COLO668 (cell line): Measurements from ENCODE around the gene SLX9.

ENCODE experiments used
- DNase-seq: peaks from one replicate; lab custom pipeline; 2025; ENCODE audit not compliant: unreplicated experiment; lab: John Stamatoyannopoulos, UW

Gene SLX9, protein sequence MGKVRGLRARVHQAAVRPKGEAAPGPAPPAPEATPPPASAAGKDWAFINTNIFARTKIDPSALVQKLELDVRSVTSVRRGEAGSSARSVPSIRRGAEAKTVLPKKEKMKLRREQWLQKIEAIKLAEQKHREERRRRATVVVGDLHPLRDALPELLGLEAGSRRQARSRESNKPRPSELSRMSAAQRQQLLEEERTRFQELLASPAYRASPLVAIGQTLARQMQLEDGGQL

DNA sequence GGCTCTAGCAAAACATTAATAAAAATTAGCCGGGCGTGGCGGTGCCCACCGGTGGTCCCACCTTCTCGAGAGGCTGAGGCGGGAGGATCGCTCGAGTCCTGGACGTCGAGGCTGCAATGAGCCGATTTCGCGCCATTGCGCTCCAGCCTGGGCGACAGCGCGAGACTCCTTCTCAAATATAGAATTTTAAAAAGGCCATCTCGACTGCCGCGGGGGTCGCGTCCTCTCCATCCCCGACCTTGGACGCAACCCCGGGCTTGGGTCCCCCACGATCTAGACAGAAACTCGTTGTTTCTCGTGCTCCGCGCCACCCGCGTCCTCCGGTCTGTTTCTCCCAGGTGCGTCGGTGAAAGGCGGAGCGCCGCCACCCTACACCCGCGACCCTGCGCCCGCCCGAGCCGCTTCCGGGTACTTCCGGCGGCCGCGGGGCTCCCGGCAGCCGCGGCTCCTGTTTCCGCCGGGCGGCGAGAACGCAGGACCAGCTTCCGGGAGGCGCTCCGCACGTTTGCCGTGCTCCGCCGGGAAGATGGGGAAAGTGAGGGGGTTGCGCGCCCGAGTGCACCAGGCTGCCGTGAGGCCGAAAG, at the start of gene SLX9:
Gene SLX9, plus strand, starts transcription at position 498 of the 584 bp plus-strand sequence. Its CDS starts 29 bp downstream, at position 527.
- DNase-seq, result peak; percentile 95

DNA sequence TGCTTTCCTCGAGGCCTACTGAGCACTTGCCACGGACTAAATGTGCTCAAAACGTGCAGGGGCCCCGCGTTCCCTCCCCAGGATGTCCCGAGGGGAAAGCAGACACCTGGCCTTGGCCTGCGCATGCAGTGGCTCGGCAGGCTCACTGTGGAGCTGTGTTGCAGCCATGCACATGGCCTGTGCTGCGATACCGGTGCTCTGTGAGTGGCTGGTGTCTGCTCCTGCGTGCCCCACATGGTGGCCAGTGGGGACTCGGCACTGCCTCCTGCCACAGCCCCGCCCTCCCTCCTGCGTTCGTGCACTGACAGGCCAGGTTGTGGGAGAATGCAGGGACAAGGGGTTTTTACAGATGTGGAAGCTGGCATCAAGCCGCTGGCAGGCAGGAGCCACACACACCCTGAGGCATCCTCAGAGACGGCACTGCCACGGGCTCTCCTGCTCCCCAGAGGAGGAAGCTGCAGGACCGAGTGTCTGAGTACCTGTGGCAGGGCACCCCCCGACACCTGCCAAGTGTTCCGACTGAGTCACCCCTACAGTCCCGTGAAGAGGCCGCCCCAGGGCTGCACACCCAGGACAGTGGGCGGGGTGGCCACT, 49.4 kb upstream of the SLX9 start:
- no peak for DNase-seq

DNA sequence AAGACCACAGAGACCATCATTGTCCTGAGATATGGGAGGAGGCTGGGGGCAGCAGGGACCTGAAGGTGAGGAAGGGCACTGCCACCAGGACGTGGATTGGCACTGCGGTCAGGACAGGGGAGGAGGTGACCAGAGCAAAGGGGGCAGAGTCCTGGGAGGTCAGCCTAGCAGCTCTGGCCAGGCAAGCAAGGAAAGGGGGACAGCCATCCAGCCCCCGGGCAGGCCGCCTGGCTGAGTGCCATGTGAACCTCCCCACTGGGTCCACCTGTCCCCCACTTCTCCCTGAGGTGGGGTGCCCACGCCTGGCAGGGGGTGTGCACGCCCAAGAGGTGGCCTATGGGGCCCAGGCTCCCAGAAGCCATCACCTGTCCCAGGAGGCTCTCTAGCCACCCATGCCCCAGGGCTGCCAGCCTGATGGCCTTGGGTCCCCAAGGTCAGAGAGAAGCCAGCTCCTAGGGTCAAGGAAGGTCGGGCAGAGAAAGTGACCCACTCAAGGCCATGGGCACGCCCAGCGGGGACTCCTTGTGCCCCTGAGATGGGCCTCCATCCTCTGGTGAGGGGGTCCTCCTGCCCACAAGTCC, 48.8 kb upstream of the SLX9 start:
- DNase-seq, result no peak

DNA sequence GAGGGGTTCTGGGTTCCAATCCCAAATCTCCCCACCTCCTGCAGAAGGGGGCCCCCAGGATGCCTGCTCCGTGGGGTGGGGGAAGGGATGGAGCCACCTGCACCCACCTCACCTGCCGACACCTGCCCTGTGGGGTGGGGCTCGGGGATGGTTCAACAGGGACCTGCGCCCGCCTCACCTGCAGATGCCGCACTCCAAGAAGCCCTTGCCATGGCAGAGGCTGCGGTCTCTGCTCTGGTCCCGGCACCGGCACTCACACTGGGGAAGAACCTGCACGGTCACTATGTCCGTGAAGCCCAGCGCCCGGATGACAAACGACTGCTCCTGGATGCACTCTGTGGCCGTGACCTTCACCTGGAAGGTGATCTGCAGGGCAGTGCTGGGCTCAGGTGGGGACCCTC, 48.2 kb upstream of the SLX9 start:
- no peak for DNase-seq

DNA sequence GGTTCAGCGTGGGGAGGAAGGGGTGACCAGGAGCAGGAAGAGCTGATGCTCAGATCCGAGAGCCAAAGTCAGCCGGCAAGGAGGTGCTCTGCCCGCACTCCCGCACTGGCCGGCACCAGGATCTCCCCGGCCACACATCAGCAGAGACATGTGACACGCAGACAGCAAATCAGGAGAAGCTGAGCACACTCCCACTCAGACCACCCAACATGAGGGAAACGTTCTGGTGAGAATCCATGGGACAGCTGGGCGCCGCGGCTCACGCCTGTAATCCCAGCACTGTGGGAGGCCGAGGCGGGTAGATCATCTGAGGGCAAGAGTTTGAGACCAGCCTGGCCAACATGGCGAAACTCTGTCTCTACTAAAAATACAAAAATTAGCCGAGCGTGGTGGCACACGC, 47.7 kb upstream of the SLX9 start:
- no peak for DNase-seq

DNA sequence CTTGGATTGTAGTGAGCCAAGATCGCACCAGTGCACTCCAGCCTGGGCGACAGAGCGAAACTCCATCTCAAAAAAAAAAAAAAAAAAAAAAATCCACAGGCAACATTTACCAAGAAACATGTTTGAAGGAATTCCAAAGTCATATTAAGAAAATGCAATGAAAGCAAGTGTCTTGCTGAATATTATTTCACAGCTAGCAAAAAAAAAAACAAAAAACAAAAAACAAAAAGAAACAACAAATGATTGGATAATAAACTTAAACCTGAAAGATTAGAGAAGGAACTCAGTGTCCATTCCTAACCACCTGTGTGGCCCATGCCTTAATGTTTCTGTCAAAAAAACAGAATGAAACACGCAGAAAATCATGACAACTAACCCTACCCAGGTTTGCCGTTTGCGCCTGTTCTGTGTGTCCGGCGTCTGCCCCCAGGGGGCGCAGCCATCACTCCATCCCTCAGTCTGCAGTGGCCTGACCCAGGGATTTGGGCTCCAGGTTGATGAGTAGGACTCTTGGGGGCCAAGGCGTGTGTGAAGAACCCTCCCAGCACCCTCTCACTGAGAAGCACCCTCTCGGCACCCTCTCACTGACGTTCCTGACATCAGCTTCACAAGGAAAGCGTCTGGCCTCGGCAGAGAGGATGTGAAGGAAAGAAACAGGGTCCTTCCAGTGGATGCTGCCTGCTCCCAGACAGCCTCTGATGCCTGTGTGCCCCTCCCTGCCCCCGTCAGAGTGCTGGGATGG, 47.1 kb upstream of the SLX9 start:
- DNase-seq, result peak; percentile 60

DNA sequence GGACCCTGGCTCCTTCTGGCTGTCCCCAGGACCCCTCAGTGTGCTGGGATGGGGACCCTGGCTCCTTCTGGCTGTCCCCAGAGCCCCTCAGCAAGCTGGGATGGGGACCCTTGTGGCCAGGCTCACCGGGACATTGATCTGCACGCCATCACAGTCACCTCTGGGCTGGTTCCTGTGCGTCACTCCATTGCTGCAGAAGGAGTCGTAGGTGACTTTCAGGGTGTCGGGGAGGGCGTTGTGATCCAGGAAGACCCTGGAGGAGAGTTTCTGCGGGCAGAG, 46.6 kb upstream of the SLX9 start:
- DNase-seq, result no peak

DNA sequence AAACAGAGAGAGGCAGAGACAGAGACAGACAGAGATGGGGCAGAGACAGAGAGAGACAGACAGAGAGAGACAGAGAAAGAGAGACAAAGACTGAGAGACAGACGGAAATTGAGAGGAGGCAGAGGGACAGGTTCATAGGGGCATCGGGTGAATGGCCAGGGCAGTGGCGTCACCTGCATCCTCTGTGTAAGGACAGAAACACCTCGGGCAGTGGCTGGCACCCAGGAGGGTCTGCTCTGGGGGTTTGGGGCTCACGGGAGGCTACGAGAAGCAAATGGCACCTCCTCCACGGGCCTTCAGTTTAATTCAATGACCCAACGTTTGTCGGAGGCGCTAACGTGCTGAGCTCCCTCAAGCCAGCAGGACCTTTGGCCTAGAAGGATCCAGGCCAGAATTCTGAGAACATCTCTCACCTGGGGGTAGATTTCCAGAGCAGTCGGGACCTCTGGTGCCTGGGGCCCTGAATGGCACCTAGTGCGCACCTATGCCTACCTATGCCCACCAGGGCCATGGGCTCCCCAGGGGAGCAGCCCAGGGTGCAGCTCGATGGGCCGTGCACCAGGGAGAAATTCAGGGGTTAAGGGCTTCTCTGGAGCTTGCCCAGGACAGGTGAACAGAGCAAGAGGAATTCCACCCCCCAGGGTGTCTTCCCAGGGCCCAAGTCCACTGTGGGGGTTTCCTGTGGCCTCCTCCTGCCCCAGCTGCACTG, 45.7 kb upstream of the SLX9 start:
- no peak for DNase-seq

DNA sequence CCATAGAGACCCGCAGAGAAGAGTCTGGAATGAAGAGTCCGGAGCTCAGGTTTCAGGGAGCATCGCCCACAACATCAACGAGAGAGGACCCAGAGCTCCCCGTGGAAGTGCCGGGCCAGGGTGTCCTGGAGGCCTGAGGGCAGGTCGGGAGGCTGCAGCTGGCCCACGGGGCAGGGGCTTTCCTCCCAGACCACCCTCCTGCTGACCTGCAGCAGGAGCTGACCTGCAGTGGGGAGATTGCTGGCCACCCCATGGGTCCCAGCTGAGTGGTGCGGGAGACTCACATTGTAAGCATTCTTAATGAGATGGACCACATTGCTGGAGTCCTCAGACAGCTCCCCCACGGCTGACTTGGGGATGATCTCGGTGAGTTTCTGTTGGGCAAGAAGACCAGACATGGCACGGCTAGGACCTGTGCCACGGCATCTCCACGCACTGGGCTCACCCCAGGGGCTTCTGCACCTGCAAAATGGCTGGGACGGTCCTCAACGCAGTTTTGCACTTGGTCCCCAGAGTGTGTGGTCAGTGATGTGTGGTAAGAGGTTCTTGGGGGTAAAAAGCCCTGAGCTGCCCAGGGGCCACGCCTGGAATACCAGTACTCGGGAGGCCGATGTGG, 45.0 kb upstream of the SLX9 start:
- no peak for DNase-seq

DNA sequence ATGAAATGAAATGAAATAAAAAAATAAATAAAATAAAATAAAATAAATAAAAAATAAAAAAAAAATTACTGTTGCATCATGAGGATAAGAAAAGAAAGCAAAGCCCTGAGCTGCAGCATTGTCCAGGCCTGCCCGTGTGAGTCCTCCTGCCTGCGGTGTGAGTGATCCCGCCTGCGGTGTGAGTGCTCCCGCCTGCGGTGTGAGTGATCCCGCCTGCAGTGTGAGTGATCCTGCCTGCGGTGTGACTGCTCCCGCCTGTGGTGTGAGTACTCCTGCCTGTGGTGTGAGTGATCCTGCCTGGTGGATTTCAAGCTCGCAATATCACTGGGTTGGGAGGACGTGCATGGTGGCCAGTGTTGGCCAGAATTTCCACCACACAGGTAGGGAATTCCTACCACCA, 44.0 kb upstream of the SLX9 start:
- DNase-seq, result no peak

DNA sequence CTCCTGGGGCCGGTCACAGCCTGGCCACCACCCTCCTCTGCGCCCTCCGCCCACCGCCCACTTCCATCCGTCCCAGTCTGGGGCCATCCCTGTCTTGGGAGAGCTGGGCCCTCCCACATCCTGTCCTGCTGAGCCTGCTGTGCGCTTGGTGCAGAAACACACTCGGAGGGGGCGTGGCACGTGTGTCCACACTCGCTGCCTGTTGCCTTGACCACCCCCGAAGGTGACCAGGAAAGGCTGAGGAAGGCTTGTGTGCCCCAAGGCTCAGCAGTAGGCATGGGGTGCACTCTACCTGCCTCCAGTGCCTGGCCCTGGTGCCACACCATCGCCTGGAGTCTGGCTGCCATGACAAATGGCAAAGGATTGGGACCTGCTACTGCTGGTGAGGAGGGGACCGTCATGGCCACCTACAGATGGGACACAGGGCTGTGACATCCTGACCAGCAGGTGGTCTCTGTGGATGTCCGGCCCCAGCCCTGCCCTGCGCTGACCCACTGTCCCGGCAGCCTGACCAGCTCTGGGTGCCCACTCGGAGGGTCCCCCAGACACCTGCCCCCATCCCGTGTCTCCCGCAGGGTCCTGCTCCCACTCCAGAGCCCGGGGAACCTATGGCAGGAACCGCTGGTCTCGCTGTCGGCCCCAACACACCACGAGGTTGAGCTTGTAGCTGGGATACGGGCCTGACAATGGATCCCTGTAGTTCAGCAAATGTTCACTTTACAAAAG, 43.1 kb upstream of the SLX9 start:
- DNase-seq, result no peak

DNA sequence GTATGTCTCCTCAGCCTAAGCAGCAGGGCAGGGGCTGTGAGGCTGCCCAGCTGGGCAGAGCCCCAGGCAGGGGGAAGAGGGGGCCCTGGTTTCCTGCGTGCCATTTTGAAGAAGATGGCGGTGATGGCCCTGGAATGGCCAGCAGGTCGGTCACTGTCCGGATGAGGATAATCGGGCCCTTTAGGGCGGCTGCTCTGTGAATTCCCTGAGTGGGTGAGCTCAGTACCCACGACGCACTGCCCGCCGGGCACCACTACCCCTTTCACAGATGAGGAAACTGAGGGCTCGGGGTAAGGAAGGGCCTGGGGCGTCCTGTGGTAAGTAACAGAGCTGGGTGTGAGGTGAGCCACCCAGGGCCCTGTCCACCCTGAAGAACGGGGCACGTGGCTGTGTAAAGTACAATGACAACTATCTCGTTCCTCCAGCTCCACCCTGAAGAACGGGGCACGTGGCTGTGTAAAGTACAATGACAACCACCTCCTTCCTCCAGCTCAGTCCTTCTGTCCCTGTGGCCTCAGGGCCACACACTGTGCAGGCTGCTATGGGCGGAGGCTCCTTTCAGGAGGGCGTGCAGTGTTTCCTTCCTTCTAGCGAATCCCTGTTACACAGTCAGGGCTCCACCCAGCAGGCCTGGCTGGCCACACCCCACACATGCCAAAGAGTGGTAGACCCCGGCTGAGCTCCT, 42.4 kb upstream of the SLX9 start:
- no peak for DNase-seq

DNA sequence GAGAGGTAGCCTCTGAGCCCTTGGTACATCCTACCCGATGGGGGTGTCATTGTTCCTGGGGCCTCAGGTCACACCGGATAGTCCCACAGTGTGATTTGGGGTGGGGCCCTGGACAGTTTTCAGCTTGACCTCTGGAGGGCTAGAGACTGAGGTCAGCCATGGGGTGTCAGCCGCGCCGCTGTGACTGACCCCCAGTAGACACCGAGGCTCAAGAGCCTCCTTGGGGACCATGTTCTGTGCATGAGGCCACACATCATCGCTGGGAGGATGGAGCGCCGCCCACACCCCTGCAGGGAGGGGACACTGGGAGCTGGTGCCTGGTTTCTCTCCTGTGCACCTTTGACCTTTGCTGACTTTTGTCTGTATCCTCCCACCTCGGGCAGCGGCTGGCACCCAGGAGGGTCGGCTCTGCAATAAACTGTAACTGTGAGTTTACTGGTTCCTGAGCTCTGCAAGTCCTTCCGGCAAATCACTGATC, 41.8 kb upstream of the SLX9 start:
- DNase-seq, result no peak

DNA sequence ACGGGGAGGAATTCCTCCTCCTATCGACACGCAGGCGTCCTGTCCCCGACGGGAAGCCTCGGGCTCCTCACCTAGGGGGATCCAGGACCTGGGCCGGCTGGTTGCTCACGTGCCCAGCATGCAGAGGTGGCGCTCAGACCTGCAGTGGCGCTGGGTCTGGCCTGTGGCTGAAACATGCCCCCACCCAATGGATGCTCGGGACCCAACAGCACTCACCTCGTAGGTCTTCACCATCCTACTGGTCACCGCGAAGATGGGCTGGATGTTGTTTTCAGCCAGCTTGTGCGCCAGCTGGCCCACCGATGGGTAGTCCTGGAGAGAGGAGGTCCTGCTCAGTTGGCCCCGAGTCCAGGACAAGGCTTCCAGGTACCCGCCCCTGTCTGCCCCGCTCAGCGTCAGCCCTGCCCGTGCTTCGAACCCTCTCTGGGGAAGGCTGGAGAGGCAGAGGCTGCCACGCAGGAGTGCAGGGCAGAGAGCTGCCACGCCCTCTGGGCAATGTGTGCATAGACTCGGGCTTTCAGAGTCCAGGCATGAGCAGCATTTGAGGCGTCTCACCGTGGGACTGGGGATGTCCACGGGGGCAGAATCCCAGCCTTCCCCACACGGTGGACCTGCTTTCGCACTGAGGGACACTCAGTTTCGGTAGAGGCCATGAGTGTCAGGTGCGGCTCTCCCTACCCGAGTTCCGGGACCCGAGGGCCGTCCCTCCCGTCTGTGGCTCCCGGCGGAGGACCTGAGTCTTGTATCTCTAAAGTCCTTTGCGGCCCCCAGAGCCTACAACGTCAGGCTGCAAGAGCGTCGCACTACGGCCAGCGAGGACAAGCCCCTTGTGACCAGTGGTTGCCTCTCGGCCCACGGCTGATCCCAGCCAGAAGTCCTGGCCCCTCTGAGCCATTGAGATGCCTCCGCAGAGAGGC, 40.7 kb upstream of the SLX9 start:
- no peak for DNase-seq

DNA sequence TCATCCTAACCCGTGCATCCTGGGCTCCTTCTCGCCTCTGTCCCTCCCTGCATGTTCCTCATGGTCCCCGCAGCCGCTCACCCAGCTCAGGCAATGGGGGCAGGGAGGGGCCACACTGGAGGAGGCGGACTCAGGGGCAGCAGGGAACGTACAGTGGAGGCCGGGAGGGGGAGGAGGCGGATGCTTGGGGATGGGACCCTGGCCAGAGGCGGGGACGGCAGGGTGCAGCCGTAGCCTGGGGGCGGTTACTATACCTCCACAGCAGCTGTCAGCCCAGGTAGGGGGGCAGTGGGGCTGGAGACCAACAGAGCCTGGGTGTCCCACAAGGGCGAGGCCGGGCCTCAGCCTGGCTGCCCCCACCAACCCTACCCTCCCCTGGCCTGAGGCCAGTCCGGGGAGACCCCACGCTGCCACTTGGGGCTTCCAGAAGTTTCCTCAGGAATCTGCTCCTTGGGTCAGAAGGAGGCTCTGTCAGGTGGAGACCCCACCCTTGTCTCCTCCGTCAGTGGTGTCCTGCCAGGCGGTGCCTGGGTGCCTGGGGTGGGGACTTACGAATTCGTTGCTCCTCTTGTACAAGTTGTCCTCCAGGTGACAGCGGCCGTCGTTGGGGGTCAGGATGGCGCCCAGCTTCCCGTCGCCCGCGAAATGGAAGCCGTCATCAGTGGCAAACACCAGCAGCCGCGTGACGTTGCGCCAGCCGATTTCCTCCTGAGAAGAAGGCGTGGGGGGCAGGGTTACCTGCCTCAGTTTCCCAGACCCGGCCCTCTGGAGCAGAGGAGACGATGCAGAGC, 39.9 kb upstream of the SLX9 start:
- DNase-seq, result no peak

DNA sequence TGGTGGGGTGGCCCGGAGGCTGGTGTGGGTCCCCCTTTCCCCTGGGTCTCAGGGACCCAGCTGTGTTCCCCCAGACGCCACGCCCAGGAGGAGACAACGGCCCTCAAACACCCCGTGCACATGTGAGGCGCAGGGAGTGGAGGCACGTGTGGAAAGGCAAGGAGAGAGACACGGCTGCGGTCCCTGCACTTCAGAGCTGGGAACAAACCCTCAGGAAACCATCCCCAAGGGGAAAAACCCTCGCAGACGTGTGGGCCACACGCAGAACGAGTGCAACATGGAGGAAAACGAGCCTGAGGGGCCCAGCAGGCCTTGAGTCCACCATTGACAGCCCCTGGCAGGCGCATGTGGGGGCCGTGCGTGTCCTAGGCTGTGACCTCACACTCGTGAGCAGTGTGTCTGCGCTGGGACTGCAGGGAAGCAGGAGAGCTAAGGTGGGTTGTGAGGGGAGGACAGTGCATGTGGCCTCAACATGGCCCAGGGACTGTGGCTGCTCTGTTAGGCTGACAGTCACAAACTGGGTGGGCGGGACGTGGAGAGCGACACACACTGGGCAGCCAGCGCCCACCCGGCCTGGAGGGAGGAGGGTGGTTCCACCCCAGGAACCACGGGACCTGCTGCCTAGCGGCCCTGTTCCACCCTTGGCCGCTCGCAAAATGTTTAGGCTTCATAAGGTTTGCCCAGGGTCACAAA, 39.1 kb upstream of the SLX9 start:
- no peak for DNase-seq
